ENCODE measurements around the gene FOXG1.

The FOXG1 gene

DNA sequence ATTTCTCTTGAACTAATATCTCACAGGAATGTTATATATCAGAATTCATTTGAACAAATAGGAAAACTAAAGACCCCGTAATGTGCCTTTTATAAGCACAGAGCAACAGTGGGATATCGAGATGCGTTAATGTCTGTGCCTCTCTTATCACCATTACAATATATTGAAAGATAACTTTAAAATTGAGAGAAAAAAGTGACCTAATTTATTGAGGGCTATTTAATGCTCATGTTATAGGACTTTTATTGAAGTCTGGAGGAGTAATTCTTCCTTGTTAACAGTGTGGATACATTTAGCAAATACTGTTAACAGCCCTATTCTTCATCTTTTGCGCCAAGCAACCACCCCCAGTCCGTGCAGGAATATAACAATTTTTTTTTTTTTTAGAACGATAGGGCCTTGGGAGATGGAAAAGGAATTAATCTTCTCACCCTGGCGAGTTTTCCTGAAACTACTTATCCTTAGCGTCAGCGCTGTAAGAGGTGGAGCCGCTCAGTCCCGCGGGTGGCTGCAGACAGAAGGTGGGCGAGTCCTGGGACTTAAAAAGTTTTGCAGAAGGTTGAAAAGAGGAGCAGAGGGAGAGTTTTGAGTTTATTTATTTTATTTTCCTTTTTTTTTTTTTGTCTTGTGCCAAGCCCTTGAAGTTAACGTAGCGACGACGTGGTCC lies 11.0 kb downstream of the FOXG1 start:
- no peak for DNase-seq

DNA sequence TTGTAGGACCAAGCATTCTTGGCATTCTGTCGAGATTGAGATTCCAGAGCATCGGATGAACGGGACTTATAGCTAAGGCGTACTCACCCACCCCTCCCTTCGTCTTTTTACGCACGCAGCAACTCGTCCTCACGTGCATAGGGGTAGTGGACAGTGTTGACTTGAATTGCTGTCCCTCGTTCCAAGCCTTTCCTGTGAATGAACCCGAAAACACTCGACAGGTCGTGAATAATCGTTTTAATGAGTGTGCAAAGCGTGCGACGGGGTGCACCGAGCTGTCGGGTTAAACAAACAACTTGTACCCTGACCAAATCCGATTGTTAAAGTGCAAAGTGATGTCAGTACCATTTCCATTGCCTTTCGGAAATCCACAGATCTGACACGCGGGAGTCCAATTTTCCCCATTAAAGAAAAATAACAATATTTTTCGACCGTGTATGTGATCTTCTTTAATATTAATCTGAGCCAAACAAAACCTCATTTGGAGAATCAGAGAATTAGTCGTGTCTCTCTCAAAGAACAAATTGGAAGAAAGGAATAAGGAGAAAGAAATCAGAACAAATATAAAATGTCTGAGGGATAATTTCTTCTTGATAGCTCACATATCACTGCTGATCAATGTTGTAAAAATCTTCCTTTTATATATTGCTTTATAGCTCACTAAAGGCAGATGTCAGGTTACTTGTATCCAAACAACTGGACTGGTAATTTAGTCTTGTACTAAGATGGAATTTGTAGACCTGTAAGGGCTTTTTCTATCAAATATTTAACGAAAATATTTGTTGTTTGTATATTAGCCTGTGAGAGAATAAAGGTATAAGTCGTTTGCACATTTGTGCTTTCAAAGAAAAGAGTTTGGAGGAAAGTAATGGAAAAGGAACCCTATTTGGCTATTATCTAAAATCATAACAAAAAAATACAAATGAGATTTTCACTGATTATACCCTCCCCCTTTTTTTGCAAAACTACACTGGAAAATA lies 11.8 kb downstream of the FOXG1 start:
- DNase-seq: no peak

DNA sequence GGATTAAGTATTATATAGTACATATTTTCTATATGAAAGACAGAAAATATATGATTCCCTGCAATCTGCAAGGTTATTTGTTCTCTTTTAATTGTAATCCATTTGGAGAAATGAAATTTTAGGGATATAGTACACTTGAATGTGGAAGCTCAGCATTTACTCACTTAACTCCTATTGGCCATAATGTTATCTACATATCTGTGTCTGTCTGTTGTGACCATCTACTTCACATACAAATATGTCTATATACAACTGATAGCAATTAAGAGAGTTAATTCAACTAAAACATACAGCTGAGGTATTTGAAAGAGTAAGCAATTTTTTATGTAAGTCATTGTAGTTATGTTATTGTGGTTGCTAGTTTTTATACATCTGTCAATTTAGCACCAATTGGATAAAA lies 12.9 kb downstream of the FOXG1 start:
- DNase-seq: no peak

DNA sequence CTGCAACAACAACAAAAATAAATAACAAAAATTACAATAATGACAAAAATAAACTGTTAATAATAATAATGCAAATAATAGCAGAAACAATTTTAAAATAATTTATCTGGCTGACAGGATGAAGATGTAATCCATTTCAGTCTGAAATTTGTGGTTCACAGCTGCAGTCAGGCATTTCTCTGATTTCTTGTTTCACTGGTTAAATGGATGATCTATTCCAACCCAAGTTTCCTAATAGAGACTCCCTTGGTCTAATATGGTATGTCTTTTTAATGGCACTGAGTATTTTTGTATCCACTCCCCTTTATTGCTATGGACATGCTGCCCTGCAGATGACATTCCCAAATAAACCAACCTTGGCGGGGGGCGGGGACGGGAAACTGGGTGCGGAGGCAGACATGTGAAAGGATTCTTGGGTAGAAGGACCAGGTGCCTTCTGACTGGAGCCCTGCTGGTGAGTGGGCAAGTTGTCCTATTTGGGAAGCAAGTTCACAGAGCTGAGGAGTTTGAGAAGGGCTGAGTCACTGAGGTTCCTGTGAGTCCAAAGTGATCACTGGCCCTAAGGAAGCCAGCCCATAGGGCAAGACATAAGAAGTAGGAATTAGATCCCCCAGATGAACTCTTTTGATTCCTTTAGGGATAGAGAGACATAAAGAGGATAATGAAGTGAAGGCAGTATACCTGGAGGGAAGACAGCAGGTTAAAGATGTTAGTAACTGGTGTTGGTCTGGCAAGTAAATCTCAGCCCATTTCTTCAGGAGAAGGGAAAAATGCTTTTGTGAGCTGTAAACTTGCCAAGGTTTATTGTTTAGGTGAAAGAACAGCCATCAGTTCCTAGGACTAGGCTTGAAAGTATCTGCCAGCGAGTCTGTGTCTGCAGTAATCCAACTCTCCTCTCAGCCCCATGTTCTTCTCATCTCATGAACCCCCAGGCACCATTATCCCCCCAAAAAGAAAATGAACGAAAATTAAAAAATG lies 14.5 kb downstream of the FOXG1 start:
- no peak for DNase-seq

DNA sequence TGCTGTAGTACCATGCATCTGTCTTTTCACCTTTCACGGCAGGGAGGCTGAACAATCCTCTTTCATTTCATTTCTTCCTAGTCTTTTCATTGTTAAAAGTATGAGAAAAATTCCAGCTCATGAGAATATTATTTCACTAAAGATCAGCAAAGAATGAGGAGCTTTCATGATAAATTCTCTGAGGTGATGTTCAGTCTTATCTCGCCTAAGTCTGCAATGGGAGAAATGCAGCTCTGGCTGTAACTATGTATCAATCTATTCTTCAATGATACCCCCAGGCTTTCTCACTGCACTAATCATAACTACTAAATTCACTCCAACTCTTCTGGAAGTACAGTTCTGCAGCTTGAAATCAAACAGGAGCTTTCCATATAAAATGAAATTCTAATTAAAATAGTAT lies 15.7 kb downstream of the FOXG1 start:
- DNase-seq: no peak

DNA sequence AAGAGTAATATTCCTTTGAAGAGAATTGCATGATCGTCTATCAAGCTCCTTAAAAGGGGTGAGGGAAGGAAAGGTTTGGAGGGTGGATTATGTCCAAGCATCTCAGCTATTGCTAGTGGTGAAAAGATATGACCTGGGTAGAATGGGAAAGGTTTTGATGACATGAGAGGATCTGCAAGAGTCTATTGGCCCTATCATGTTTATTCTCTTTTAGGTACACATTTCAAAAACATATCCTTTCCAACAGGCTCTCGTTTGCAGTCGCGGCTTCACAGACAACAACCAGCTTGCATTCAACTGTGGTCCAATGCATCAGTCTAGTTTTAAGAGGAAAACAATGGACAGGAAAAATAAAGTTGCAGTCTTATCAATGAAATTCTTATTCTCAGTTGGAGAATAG lies 17.1 kb downstream of the FOXG1 start:
- DNase-seq: no peak

DNA sequence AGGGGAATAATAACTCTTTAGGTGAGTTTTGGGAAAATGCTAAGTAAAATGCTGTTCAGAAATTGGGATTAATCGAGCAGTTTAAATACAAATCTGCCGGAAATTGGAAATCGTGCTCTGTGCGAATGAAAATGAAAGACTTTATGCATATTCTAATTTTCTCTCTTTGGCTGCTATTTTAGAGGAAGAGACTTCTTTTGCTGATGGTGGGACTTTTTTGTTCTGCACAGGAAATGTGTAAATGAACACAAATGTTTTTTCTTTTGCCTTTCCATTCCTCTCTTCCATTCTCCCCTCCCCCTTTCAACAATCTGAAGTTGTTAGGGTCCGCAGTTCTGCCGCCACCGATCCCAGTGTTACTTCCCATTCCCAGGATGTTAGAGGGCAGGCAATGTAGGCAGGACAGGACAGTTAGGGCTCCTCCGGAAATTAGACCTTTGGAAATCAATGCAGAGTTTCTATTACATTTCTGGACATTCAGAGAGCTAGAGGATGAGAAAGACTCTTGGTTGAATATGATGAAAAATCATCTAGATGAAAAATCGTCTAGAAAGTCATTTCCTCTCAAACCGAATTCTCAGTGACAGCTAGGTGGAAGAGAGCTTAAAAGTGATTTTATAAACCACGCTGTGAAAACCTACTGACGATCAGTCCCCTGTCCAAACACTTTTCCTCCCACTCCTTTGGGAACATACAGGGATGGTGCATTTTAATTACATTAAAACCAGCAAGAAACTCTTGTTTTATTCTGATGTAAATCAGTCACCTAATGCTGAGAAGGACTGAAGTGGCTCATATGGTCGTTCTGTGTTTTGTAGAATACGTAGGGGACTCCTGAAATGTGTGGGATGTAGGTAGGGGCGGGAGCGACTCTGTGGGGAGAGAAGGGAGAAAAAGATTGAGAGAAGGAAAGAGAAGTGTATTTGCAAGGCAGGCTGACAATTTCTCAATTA lies 17.8 kb downstream of the FOXG1 start:
- no peak for DNase-seq

DNA sequence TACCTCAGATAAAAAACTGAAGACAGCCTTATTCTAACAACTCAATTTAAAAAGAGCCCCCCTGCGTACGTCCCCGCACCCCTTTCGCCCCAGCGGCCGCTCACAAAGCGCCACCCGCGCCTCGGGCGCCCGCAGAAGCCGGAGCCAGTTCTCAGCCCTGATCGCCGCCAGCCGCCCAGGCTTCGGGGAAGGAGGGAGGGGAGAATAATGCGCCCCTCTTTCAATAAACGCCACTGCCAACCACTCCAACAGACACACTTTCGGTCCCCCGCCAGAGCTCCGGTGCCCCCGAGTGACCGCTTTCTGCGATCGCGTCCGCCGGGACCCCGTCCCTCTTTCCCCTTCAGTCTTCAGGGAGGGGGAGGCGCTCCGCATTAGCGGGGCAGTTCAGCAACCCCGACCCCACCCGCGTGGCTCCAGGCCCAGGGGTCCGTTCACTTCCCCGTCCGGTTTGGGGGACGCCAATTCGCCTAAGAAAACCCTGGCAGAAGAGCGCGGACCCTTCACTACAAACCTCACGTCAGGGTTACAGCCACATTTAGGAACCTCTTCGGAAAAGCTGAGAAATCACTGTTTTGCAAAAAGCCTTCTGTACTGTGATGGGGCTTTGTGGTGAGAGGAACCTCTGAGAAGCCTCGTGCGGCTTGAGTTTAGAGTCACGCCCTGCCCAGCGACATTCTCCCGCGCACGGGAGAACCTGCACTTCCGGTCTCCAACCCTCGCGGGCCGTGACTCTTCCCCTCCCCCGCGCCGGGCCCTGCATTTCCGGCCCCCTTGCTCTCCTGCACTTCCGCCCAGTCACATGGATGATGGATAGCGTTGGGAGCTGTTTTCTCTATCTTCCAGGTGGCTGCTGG lies 18.7 kb downstream of the FOXG1 start:
- DNase-seq: no peak

DNA sequence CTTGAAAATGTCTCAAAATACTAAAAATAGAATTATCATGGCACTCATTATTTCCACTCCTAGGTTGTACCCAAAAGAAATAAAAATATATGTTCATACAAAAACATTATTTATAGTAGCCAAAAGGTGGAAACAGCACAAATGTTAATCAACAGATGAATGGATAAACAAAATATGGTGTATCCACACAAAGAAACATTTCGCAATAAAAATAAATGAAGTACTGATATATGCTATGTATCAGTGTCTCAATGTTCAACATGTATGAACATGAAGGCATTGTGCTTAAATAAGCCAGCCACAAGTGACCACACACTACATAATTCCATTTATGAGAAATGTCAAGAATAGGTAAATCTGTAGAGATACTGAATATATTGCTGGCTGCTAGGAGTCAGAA lies 40.9 kb downstream of the FOXG1 start:
- no peak for DNase-seq

DNA sequence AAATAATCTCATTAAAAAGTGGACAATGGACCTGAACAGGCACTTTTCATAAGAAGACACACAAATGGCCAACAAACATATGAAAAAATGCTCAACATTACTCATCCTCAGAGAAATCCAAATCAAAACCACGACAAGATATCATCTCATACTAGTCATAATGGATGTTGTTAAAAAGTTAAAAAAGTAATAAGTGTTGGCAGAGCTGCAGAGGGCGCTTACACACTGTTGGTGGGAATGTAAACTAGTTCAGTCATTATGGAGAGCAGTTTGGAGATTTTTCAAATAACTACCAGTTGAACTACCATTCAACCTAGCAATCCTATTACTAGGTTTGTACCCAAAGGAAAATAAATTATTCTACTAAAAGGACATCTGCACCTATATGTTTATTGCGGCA lies 47.2 kb downstream of the FOXG1 start:
- no peak for DNase-seq
